Stomach smooth muscle (tissue), 2 donors: ENCODE data around the gene SPG11.

Experiments
- H3K27ac ChIP-seq: one replicate; pipeline ENCODE4 v1.7.0; 2013; ENCODE audit warnings: mild to moderate bottlenecking, low read length, inconsistent platforms
- H3K27me3 ChIP-seq, 2 donors: one replicate each; pipeline ENCODE4 v1.7.0; 2013; ENCODE audit warnings: low read length in 2 of 2; ENCODE audit not compliant: insufficient read depth in 2 of 2, control insufficient read depth in 1 of 2
- H3K36me3 ChIP-seq, 2 donors: one replicate each; pipeline ENCODE4 v1.7.0; 2013; ENCODE audit warnings: low read length in 2 of 2; ENCODE audit not compliant: control insufficient read depth in 2 of 2, insufficient read depth in 2 of 2
- H3K4me1 ChIP-seq: one replicate; pipeline ENCODE4 v1.7.0; 2013; ENCODE audit warnings: low read length; ENCODE audit not compliant: control insufficient read depth, insufficient read depth
- H3K4me3 ChIP-seq, 2 donors: one replicate each; pipeline ENCODE4 v1.7.0; 2013; ENCODE audit warnings: low read length in 2 of 2
- H3K9ac ChIP-seq, 2 donors: one replicate each; pipeline ENCODE4 v1.7.0; 2013; ENCODE audit warnings: low read length in 2 of 2, mild to moderate bottlenecking in 1 of 2
- H3K9me3 ChIP-seq, 2 donors: one replicate each; pipeline ENCODE4 v1.7.0; 2013; ENCODE audit warnings: low read length in 2 of 2; ENCODE audit not compliant: control insufficient read depth in 2 of 2
- donor health status: healthy.
- donor health status: Pancreatic carcinoma.

Gene SPG11

DNA sequence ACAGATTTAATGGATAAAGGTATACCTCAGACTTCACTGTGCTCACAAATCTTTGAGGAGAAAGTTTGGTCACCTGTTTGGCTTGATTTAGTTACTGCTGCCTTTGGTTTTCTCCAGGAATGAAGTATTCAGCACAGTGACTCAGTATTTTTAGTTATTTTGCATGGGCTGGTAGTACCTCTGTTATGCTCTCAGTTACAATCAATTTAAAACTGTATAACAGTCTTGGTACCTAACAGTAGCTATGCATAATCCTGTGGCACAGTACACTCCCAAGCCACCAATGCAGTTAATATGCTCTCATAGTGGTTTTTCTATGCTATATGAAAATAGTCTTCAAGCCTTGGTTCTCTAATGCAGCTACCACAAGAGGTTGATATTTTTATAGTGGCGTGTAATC, 138.4 kb downstream of the SPG11 start:
- no peaks in the 10 kb centered on the region for H3K9me3 ChIP-seq
- no peak overlapping the region for H3K9ac ChIP-seq
- peaks cover 5 to 9% of the 10 kb centered on the region in 2 donors for H3K36me3 ChIP-seq
- no peaks in the 10 kb centered on the region for H3K4me1 ChIP-seq
- H3K4me3 ChIP-seq, result no peak overlapping the region
- no peaks in the 10 kb centered on the region for H3K27me3 ChIP-seq
- no peak overlapping the region for H3K27ac ChIP-seq

- H3K4me1 ChIP-seq, result no peaks in the 10 kb centered on the region
- no peaks in the 10 kb centered on the region for H3K27me3 ChIP-seq
- H3K27ac ChIP-seq, result no peak overlapping the region
- peaks cover 5 to 6% of the 10 kb centered on the region in 2 donors for H3K36me3 ChIP-seq
- H3K4me3 ChIP-seq, result no peak overlapping the region
- H3K9me3 ChIP-seq, result no peaks in the 10 kb centered on the region
- H3K9ac ChIP-seq, result no peak overlapping the region
Measured at GRCh38 chr15:44519537-44519936, 143.9 kb downstream of the SPG11 start.

DNA sequence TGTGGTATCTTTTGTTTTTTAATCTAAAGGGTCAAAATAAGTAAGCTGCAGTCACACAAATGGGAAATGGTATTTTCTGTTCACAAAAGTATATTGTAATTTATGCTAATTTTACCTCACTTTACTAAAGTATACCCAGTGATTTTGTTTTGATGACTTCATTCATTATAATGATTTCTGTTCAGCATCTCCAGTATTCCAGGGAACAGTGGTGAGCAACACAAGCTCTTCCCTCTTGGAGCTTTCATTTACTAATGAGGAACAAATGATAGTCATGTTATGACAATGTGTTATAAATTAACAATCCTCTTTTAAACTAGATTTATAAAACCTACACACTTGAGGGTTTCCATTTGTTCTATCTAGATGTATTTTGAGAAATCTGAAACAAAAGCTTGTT, 147.0 kb downstream of the SPG11 start:
- Histone ChIP-seq H3K9ac (no peak overlapping the region), H3K4me3 (no peak overlapping the region), H3K9me3 (no peaks in the 10 kb centered on the region), H3K4me1 (no peaks in the 10 kb centered on the region), H3K27ac (no peak overlapping the region), H3K27me3 (no peaks in the 10 kb centered on the region), H3K36me3 (peaks cover 0 to 2% of the 10 kb centered on the region in 2 donors)
